ENCODE measurements around the gene MYG1. TPM values are rescaled to one million over a fixed set of nuclear protein-coding genes. Genes with fewer than 3 reads are reported as not detected.

The MYG1 gene
- total RNA-seq, 1 experiment from 2014 or later = 82.5 TPM

DNA sequence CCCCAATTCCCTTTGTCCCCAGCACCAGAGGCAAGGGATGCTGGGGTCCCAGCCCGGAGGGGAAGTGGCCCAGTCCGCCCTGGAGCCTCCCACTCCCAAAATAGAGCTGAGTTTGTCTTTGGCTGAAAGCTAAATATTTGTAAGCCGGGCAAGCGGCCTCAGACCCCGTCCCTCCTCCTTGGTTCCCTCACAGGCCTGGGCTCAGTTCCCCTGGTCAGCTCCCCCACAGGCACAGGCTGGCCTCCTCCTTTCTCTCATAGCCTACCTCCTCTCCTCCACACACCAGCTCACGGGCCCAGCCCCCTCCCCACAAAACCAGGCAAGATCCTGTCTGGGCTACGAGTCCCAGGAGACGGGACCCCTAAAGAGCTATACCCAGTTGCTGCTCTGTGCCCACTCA is 35.3 kb downstream of the MYG1 start:
- H3K9me3 ChIP-seq (ENCODE audit: insufficient read depth, low read depth) = no peaks in the 10 kb centered on the region
- ChIA-PET CTCF (no interaction called here), POLR2A (ENCODE audit: unreplicated experiment) (no interaction called here)
- peaks cover 43% of the 10 kb centered on the region for H3K27me3 ChIP-seq (ENCODE audit: insufficient read depth, low read depth)
- no peaks in the 10 kb centered on the region for H3K36me3 ChIP-seq (ENCODE audit: low read depth)
- no peaks in the 10 kb centered on the region for H3K79me2 ChIP-seq (ENCODE audit: low read depth)
- no peaks in the 10 kb centered on the region for H3K4me1 ChIP-seq (replicated peaks; ENCODE audit: insufficient read depth)
- DNase-seq = no peak
- TF ChIP-seq, protein P1, sequence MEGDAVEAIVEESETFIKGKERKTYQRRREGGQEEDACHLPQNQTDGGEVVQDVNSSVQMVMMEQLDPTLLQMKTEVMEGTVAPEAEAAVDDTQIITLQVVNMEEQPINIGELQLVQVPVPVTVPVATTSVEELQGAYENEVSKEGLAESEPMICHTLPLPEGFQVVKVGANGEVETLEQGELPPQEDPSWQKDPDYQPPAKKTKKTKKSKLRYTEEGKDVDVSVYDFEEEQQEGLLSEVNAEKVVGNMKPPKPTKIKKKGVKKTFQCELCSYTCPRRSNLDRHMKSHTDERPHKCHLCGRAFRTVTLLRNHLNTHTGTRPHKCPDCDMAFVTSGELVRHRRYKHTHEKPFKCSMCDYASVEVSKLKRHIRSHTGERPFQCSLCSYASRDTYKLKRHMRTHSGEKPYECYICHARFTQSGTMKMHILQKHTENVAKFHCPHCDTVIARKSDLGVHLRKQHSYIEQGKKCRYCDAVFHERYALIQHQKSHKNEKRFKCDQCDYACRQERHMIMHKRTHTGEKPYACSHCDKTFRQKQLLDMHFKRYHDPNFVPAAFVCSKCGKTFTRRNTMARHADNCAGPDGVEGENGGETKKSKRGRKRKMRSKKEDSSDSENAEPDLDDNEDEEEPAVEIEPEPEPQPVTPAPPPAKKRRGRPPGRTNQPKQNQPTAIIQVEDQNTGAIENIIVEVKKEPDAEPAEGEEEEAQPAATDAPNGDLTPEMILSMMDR (conservative IDR thresholded peaks at IDR 0.05) = no peak
- TF ChIP-seq EZH2 (IDR thresholded peaks at IDR 0.05; ENCODE audit: low read depth) = no peak
- no peaks in the 10 kb centered on the region for H3K9me2 ChIP-seq (ENCODE audit: insufficient read depth)
- H2AFZ ChIP-seq = no peak overlapping the region
- H3K27ac ChIP-seq = no peak overlapping the region
- H4K20me1 ChIP-seq (ENCODE audit: insufficient read depth) = no peaks in the 10 kb centered on the region
- no peaks in the 10 kb centered on the region for H3F3A ChIP-seq (ENCODE audit: insufficient read depth, low read depth)
- no peak overlapping the region for H3K4me3 ChIP-seq
- intact Hi-C loops (cut with micrococcal nuclease; ENCODE audit: unreplicated experiment) = no loop called here
- BruUV-seq (replicated peaks) = no TSS peak
- no peak overlapping the region for H3K4me2 ChIP-seq

DNA sequence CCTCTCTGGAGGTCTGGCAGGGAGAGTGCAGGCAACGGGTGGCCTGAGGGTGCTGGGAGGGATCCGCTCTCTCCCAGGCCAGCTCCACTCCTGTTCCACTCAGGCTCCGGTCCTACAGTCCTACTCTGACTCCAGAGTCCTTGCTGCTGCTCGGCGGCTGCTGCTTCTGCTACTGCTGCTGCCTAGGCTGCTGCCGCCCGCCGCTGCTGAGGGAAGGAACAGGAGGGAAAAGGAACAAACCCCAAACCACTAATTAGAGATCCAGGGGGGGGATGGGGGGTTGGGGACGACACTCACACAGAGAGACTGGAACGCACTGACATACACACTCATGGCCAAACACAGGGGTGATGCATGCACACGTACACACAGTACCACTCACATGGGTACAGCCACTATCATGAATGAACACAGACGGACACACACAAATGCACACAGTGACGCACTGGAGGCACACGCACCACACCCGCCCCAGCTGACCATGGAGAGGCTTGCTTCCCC is 36.7 kb downstream of the MYG1 start, which contains the start of gene SP7:
SP7 (minus strand) TSS at position 174 of the 501 bp plus-strand sequence. CDS start 708 bp downstream, outside the sequence.
- no peaks in the 10 kb centered on the region for H3K4me1 ChIP-seq (replicated peaks; ENCODE audit: insufficient read depth)
- no peak for DNase-seq
- ChIA-PET POLR2A (ENCODE audit: unreplicated experiment) (no interaction called here), CTCF (interaction anchor here (0.6 kb wide), 1 partner anchor 9 kb away, joined by 3 read pairs; no protein-coding TSS in a partner anchor)
- H3K4me2 ChIP-seq = no peak within 1 kb of the TSS
- BruUV-seq (replicated peaks) = no TSS peak
- no peak within 1 kb of the TSS for H3K4me3 ChIP-seq
- no peaks in the 10 kb centered on the region for H3K36me3 ChIP-seq (ENCODE audit: low read depth)
- no peak within 1 kb of the TSS for H2AFZ ChIP-seq
- H3K27me3 ChIP-seq (ENCODE audit: insufficient read depth, low read depth) = peaks cover 55% of the 10 kb centered on the region
- no peaks in the 10 kb centered on the region for H3K9me2 ChIP-seq (ENCODE audit: insufficient read depth)
- H4K20me1 ChIP-seq (ENCODE audit: insufficient read depth) = no peaks in the 10 kb centered on the region
- no peak for TF ChIP-seq EZH2 (IDR thresholded peaks at IDR 0.05; ENCODE audit: low read depth)
- no peaks in the 10 kb centered on the region for H3F3A ChIP-seq (ENCODE audit: insufficient read depth, low read depth)
- intact Hi-C loops (cut with micrococcal nuclease; ENCODE audit: unreplicated experiment) = no loop called here
- H3K9me3 ChIP-seq (ENCODE audit: insufficient read depth, low read depth) = no peaks in the 10 kb centered on the region
- no peak within 1 kb of the TSS for H3K27ac ChIP-seq
- H3K79me2 ChIP-seq (ENCODE audit: low read depth) = no peaks in the 10 kb centered on the region

DNA sequence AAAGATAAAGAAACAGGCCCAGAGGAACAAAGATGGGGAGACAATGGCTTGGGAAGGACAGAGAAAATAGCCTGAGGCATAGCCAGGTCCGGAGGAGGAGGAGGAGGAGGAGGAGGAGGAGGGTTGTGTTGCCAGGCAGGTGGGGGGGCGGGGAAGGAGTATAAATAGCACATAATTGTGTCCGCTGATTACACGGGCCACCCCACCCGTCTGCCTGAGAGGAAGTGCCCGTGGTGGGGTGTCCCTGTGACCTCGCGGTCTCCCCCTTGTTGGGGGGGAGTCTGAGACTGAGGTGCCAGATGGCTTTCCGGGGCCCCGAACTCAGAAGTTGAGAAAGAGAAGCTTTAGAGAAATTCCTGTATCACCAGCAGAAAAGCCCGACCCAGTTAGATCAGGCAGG is 38.5 kb downstream of the MYG1 start:
- Histone ChIP-seq H3K4me1 (replicated peaks; ENCODE audit: insufficient read depth) (no peaks in the 10 kb centered on the region), H3K4me3 (no peak overlapping the region), H4K20me1 (ENCODE audit: insufficient read depth) (no peaks in the 10 kb centered on the region), H3K4me2 (no peak overlapping the region), H3K36me3 (ENCODE audit: low read depth) (no peaks in the 10 kb centered on the region), H3F3A (ENCODE audit: insufficient read depth, low read depth) (no peaks in the 10 kb centered on the region), H3K9me2 (ENCODE audit: insufficient read depth) (no peaks in the 10 kb centered on the region), H3K27ac (no peak overlapping the region), H3K27me3 (ENCODE audit: insufficient read depth, low read depth) (peaks cover 52% of the 10 kb centered on the region), H3K9me3 (ENCODE audit: insufficient read depth, low read depth) (no peaks in the 10 kb centered on the region), H2AFZ (no peak overlapping the region), H3K79me2 (ENCODE audit: low read depth) (no peaks in the 10 kb centered on the region)
- TF ChIP-seq, protein P1 (conservative IDR thresholded peaks at IDR 0.05) = no peak
- ChIA-PET POLR2A (ENCODE audit: unreplicated experiment) (no interaction called here), CTCF (no interaction called here)
- no TSS peak for BruUV-seq (replicated peaks)
- intact Hi-C loops (cut with micrococcal nuclease; ENCODE audit: unreplicated experiment) = no loop called here
- no peak for DNase-seq

DNA sequence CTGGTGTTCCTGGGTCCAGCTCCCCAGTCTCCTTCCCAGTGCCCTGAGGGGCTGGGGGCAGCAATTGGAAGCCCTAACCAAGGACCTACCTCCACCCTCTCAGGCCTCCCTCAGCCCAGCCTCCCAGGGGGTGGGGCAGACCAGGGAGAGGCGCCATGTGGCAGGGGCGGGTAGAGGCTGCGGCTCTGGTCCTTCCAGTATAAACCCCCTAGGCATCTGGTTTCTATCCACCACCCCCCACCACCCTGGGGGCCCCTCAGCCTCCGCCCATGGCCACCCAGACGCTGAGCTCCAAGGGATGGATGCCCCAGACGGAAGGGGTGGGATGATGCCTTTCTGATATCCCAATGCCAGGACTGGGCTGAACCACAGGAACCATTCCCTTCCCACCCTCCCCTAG is 39.4 kb downstream of the MYG1 start:
- BruUV-seq (replicated peaks) = no TSS peak
- DNase-seq = no peak
- no peak for TF ChIP-seq EZH2 (IDR thresholded peaks at IDR 0.05; ENCODE audit: low read depth)
- TF ChIP-seq, protein P1 (conservative IDR thresholded peaks at IDR 0.05) = no peak
- no peaks in the 10 kb centered on the region for H4K20me1 ChIP-seq (ENCODE audit: insufficient read depth)
- H3F3A ChIP-seq (ENCODE audit: insufficient read depth, low read depth) = no peaks in the 10 kb centered on the region
- H3K9me3 ChIP-seq (ENCODE audit: insufficient read depth, low read depth) = no peaks in the 10 kb centered on the region
- H3K36me3 ChIP-seq (ENCODE audit: low read depth) = no peaks in the 10 kb centered on the region
- H3K79me2 ChIP-seq (ENCODE audit: low read depth) = no peaks in the 10 kb centered on the region
- H3K27ac ChIP-seq = no peak overlapping the region
- H3K27me3 ChIP-seq (ENCODE audit: insufficient read depth, low read depth) = peaks cover 49% of the 10 kb centered on the region
- H3K4me1 ChIP-seq (replicated peaks; ENCODE audit: insufficient read depth) = no peaks in the 10 kb centered on the region
- H2AFZ ChIP-seq = no peak overlapping the region
- H3K4me2 ChIP-seq = no peak overlapping the region
- no peaks in the 10 kb centered on the region for H3K9me2 ChIP-seq (ENCODE audit: insufficient read depth)
- CTCF ChIA-PET = no interaction called here
- H3K4me3 ChIP-seq = no peak overlapping the region
- POLR2A ChIA-PET (ENCODE audit: unreplicated experiment) = no interaction called here
- intact Hi-C loops (cut with micrococcal nuclease; ENCODE audit: unreplicated experiment) = no loop called here
